GM23338 (cell line): ENCODE results near the gene ABR. TPM values are rescaled to one million over a fixed set of nuclear protein-coding genes. Genes with fewer than 3 reads are reported as not detected.

Experiments
- ATAC-seq: fragments of 200-7000 bp; cut with Tn5 transposase; 3 replicates; pipeline ENCODE4 v1.9.1; 2020
- DNase-seq: peaks from one replicate; pipeline ENCODE4 v3.0.0-alpha.2; 2015; ENCODE audit warnings: low spot score
- H2AFZ ChIP-seq: fragments of 200-600 bp; sonication (generic); 2 replicates; pipeline ENCODE4 v1.8.0; 2016; ENCODE audit warnings: antibody characterized with exemption, mild to moderate bottlenecking, moderate library complexity
- H3F3A ChIP-seq: fragments of 200-600 bp; sonication (generic); replicated peaks from 2 replicates; pipeline ENCODE4 v1.8.0; 2017; ENCODE audit warnings: antibody characterized with exemption, mixed run types, low read depth
- H3K27ac ChIP-seq: fragments of 200-600 bp; sonication (generic); 2 replicates; pipeline ENCODE4 v1.6.1; 2016; ENCODE audit warnings: low read depth
- H3K27me3 ChIP-seq: fragments of 200-600 bp; sonication (generic); 2 replicates; pipeline ENCODE4 v1.8.0; 2016; ENCODE audit warnings: mild to moderate bottlenecking, mixed run types, moderate library complexity; ENCODE audit not compliant: insufficient read depth
- H3K36me3 ChIP-seq: fragments of 200-600 bp; sonication (generic); 2 replicates; pipeline ENCODE4 v1.8.0; 2016; ENCODE audit warnings: mild to moderate bottlenecking; ENCODE audit not compliant: insufficient read depth
- H3K4me1 ChIP-seq: fragments of 200-600 bp; sonication (generic); 2 replicates; pipeline ENCODE4 v1.8.0; 2016; ENCODE audit warnings: mild to moderate bottlenecking, moderate library complexity; ENCODE audit not compliant: insufficient read depth
- H3K4me2 ChIP-seq: fragments of 200-600 bp; sonication (generic); 2 replicates; pipeline ENCODE4 v1.7.1; 2017; ENCODE audit warnings: mixed run types
- H3K4me3 ChIP-seq: fragments of 200-600 bp; sonication (generic); 2 replicates; pipeline ENCODE4 v1.6.1; 2016; ENCODE audit warnings: mixed run types
- H3K79me2 ChIP-seq: fragments of 200-600 bp; sonication (generic); replicated peaks from 2 replicates; pipeline ENCODE4 v1.8.0; 2017; ENCODE audit warnings: mild to moderate bottlenecking; ENCODE audit not compliant: insufficient read depth
- H3K9me2 ChIP-seq: fragments of 200-600 bp; sonication (generic); 2 replicates; pipeline ENCODE4 v1.8.0; 2017; ENCODE audit not compliant: insufficient read depth
- H4K20me1 ChIP-seq: fragments of 200-600 bp; sonication (generic); replicated peaks from 2 replicates; pipeline ENCODE4 v1.8.0; 2017; ENCODE audit warnings: mild to moderate bottlenecking; ENCODE audit not compliant: insufficient read depth
- H3K27ac Mint-ChIP-seq: 2 replicates; pipeline ENCODE4 v1.8.0; 2020; ENCODE audit warnings: inconsistent platforms, mild to moderate bottlenecking, moderate library complexity, mixed read lengths
- H3K27me3 Mint-ChIP-seq: 3 replicates; pipeline ENCODE4 v1.8.0; 2022; ENCODE audit warnings: low read depth, mild to moderate bottlenecking, moderate library complexity, mixed read lengths, inconsistent platforms; ENCODE audit not compliant: insufficient read depth, poor library complexity
- H3K36me3 Mint-ChIP-seq: 3 replicates; pipeline ENCODE4 v1.8.0; 2021; ENCODE audit warnings: low read depth, mild to moderate bottlenecking, inconsistent platforms, moderate library complexity, mixed read lengths
- H3K4me1 Mint-ChIP-seq: 3 replicates; pipeline ENCODE4 v1.8.0; 2020; ENCODE audit warnings: mild to moderate bottlenecking, inconsistent platforms, mixed read lengths
- H3K4me3 Mint-ChIP-seq: 3 replicates; pipeline ENCODE4 v1.8.0; 2021; ENCODE audit warnings: moderate library complexity, mild to moderate bottlenecking, inconsistent platforms, mixed read lengths
- H3K9me3 Mint-ChIP-seq: 3 replicates; pipeline ENCODE4 v1.8.0; 2020; ENCODE audit warnings: moderate library complexity, mild to moderate bottlenecking, inconsistent platforms, mixed read lengths
- CREB1 ChIP-seq: fragments of 250-450 bp; sonication (Bioruptor Pico); IDR thresholded peaks from 2 replicates; pipeline ENCODE4 v1.5.0; 2020; ENCODE audit warnings: low read depth, mild to moderate bottlenecking, moderate library complexity
- EZH2 ChIP-seq: fragments of 200-600 bp; sonication (generic); IDR thresholded peaks from one replicate; pipeline ENCODE4 v1.8.0; 2017; ENCODE audit warnings: antibody characterized with exemption, mild to moderate bottlenecking, low read depth; ENCODE audit not compliant: unreplicated experiment
- JUNB ChIP-seq: IDR thresholded peaks from one replicate; pipeline ENCODE4 v1.6.1; 2016; ENCODE audit warnings: antibody characterized with exemption; ENCODE audit not compliant: unreplicated experiment
- NANOG ChIP-seq: IDR thresholded peaks from 2 replicates; pipeline ENCODE4 v1.6.1; 2016; ENCODE audit warnings: antibody characterized with exemption, borderline replicate concordance
- POLR2AphosphoS5 ChIP-seq: IDR thresholded peaks from 2 replicates; pipeline ENCODE4 v1.6.1; 2016; ENCODE audit warnings: antibody characterized with exemption, low read depth
- REST ChIP-seq: IDR thresholded peaks from one replicate; pipeline ENCODE4 v1.6.1; 2018; ENCODE audit warnings: antibody characterized with exemption; ENCODE audit not compliant: unreplicated experiment
- STAT1 ChIP-seq: IDR thresholded peaks from one replicate; pipeline ENCODE4 v1.6.1; 2016; ENCODE audit warnings: antibody characterized with exemption; ENCODE audit not compliant: unreplicated experiment
- ZNF114 ChIP-seq: fragments of 250-450 bp; sonication (Bioruptor Pico); IDR thresholded peaks from 2 replicates; pipeline ENCODE4 v1.5.0; 2020; ENCODE audit warnings: mild to moderate bottlenecking, moderate library complexity
- polyA plus RNA-seq: library from polyadenylated mRNA; unstranded; fragments of >200 nt; fragmentation: Nextera tagmentation; extraction: Ambion mirVana; gene quantifications from 2 replicates; pipeline ENCODE4 v1.2.1, GENCODE V29; 2016
- total RNA-seq: library from RNA; depleted of rRNA; stranded (reverse); fragments of >200 nt; shearing (Covaris generic); gene quantifications from 2 replicates; pipeline ENCODE4 v1.2.3, GENCODE V29; 2014

Gene ABR
- total and polyA plus RNA-seq, 2 experiments from 2014 or later: 15.0 to 27.7 TPM

- TF ChIP-seq POLR2AphosphoS5 (no peak), ZNF114 (CRISPR knock-in tag) (no peak), EZH2 (no peak)
Observed at GRCh38 chr17:1053661-1054360, 126.0 kb downstream of the ABR start (continued).

- no peaks in the 10 kb centered on the region; the same call in 2 of the 3 replicates for H3K4me1 Mint-ChIP-seq
- no peak overlapping the region for H3K4me3 Mint-ChIP-seq
- no peak for TF ChIP-seq CREB1
- Histone ChIP-seq H3K4me1 (no peaks in the 10 kb centered on the region), H3K4me3 (no peak overlapping the region), H4K20me1 (no peaks in the 10 kb centered on the region), H3K9me2 (no peaks in the 10 kb centered on the region), H3K79me2 (no peaks in the 10 kb centered on the region), H3F3A (no peaks in the 10 kb centered on the region), H3K27ac (no peak overlapping the region), H3K4me2 (no peak overlapping the region), H3K36me3 (no peaks in the 10 kb centered on the region), H3K27me3 (no peaks in the 10 kb centered on the region), H2AFZ (no peak overlapping the region)
- H3K9me3 Mint-ChIP-seq: no peaks in the 10 kb centered on the region
- H3K27ac Mint-ChIP-seq: no peak overlapping the region
- DNase-seq (no peak), ATAC-seq (no peak)
- no peaks in the 10 kb centered on the region; the same call in 2 of the 3 replicates for H3K36me3 Mint-ChIP-seq
- peaks cover 8% of the 10 kb centered on the region for H3K27me3 Mint-ChIP-seq
Observed at GRCh38 chr17:1050996-1051925, 128.5 kb downstream of the ABR start.

GRCh38 chr17:1050246-1050995 lies 129.4 kb downstream of the ABR start:
- no peaks in the 10 kb centered on the region; the same call in 2 of the 3 replicates for H3K4me1 Mint-ChIP-seq
- H3K4me2 ChIP-seq: no peak overlapping the region
- no peaks in the 10 kb centered on the region for H3K9me3 Mint-ChIP-seq
- no peak for TF ChIP-seq EZH2
- no peak for TF ChIP-seq REST
- TF ChIP-seq ZNF114 (CRISPR knock-in tag): no peak
- TF ChIP-seq POLR2AphosphoS5: no peak
- no peak for TF ChIP-seq JUNB
- no peak for TF ChIP-seq STAT1
- no peak for TF ChIP-seq NANOG

More at GRCh38 chr17:1050246-1050995, 129.4 kb downstream of the ABR start:
- H3K9me2 ChIP-seq: no peaks in the 10 kb centered on the region
- H3K4me3 ChIP-seq: no peak overlapping the region
- H3F3A ChIP-seq: no peaks in the 10 kb centered on the region
- H3K36me3 Mint-ChIP-seq: no peaks in the 10 kb centered on the region; the same call in 1 of the 3 replicates
- H3K4me1 ChIP-seq: no peaks in the 10 kb centered on the region
- no peaks in the 10 kb centered on the region for H3K27me3 ChIP-seq
- H3K79me2 ChIP-seq: no peaks in the 10 kb centered on the region
- no peak overlapping the region for H3K4me3 Mint-ChIP-seq
- H2AFZ ChIP-seq: no peak overlapping the region
- no peak overlapping the region for H3K27ac ChIP-seq
- H3K27me3 Mint-ChIP-seq: peaks cover 8% of the 10 kb centered on the region
- ATAC-seq (no peak), DNase-seq (no peak)
- H3K36me3 ChIP-seq: no peaks in the 10 kb centered on the region
- H4K20me1 ChIP-seq: no peaks in the 10 kb centered on the region
- no peak overlapping the region for H3K27ac Mint-ChIP-seq
